GM12878 (cell line): Measurements from ENCODE around the gene KYAT1. TPM values are rescaled to one million over a fixed set of nuclear protein-coding genes. Genes with fewer than 3 reads are reported as not detected.
A peak's percentile ranks its signal among the peaks of the same experiment; 100 is the strongest.

Source experiments
- ASH2L ChIP-seq: fragments of 300-600, 200-600 bp; sonication (generic); IDR thresholded peaks from 2 replicates; pipeline ENCODE4 v1.6.1; 2017; ENCODE audit warnings: low read depth, mild to moderate bottlenecking, borderline replicate concordance
- BMI1 ChIP-seq: fragments of 450-650 bp; IDR thresholded peaks from 2 replicates; pipeline ENCODE4 v1.6.1; 2016; ENCODE audit warnings: mild to moderate bottlenecking, moderate library complexity, borderline replicate concordance
- EP300 ChIP-seq, 2 experiments: fragments of 150-350 bp in 1 of 2; IDR thresholded peaks; 2 replicates each; pipeline ENCODE4 v1.6.1; 2011 to 2012; ENCODE audit warnings: low read depth in 2 of 2, low read length in 2 of 2, borderline replicate concordance in 1 of 2, improper control_type of control experiment in 1 of 2, inconsistent platforms in 1 of 2; ENCODE audit not compliant: control insufficient read depth in 1 of 2
- FOXK2 ChIP-seq: fragments of 450-650 bp; IDR thresholded peaks from 2 replicates; pipeline ENCODE4 v1.6.1; 2017; ENCODE audit warnings: mild to moderate bottlenecking, moderate library complexity
- MYB ChIP-seq: fragments of 150-350 bp; IDR thresholded peaks from 2 replicates; pipeline ENCODE4 v1.6.1; 2014; ENCODE audit warnings: mild to moderate bottlenecking, low read depth, low read length, borderline replicate concordance
- NFXL1 ChIP-seq: fragments of 450-650 bp; IDR thresholded peaks from 2 replicates; pipeline ENCODE4 v1.6.1; 2017; ENCODE audit warnings: antibody characterized with exemption, mild to moderate bottlenecking, borderline replicate concordance
- NFYA ChIP-seq: IDR thresholded peaks from 2 replicates; pipeline ENCODE4 v1.6.1; 2011; ENCODE audit warnings: low read depth, mild to moderate bottlenecking, low read length, improper control_type of control experiment, borderline replicate concordance
- NR2C1 ChIP-seq: fragments of 450-650 bp; IDR thresholded peaks from 2 replicates; pipeline ENCODE4 v1.6.1; 2017; ENCODE audit warnings: antibody characterized with exemption, mild to moderate bottlenecking, moderate library complexity
- RAD21 ChIP-seq: IDR thresholded peaks from 2 replicates; pipeline ENCODE4 v1.6.1; 2011; ENCODE audit warnings: mild to moderate bottlenecking, low read depth, low read length, moderate library complexity; ENCODE audit not compliant: insufficient read depth
- RBBP5 ChIP-seq: fragments of 200-600 bp; sonication (generic); conservative IDR thresholded peaks from 2 replicates; pipeline ENCODE4 v1.6.1; 2016
- RELB ChIP-seq: fragments of 450-650 bp; IDR thresholded peaks from 2 replicates; pipeline ENCODE4 v1.6.1; 2017; ENCODE audit warnings: low read depth, mild to moderate bottlenecking, moderate library complexity
- SMC3 ChIP-seq: IDR thresholded peaks from 2 replicates; pipeline ENCODE4 v1.6.1; 2011; ENCODE audit warnings: low read length, improper control_type of control experiment, borderline replicate concordance
- STAT1 ChIP-seq: fragments of 450-650 bp; conservative IDR thresholded peaks from 2 replicates; pipeline ENCODE4 v1.6.1; 2014; ENCODE audit warnings: antibody characterized with exemption, mild to moderate bottlenecking
- TARDBP ChIP-seq: IDR thresholded peaks from 2 replicates; pipeline ENCODE4 v1.6.1; 2016; ENCODE audit warnings: borderline replicate concordance
- YBX1 ChIP-seq: fragments of 450-650 bp; IDR thresholded peaks from 2 replicates; pipeline ENCODE4 v1.6.1; 2016; ENCODE audit warnings: antibody characterized with exemption
- ZNF24 ChIP-seq: fragments of 450-650 bp; IDR thresholded peaks from 2 replicates; pipeline ENCODE4 v1.6.1; 2017; ENCODE audit warnings: antibody characterized with exemption, mild to moderate bottlenecking
- polyA plus RNA-seq, 11 experiments: library from polyadenylated mRNA; depleted of rRNA in 4 of 11; unstranded in 6 of 11; stranded (reverse) in 5 of 11; fragments of >200 nt; fragmentation: Nextera tagmentation in 4 of 11; fragmentation: Illumina TruSeq in 1 of 11; extraction: Ambion mirVana in 4 of 11; extraction: Trizol in 1 of 11; gene quantifications; 1 replicate in 1 of 11; 2 replicates in 10 of 11; pipeline versions ENCODE4 v1.2.1 to v1.2.3, GENCODE V29; 2011 to 2016; ENCODE audit warnings: inconsistent platforms in 2 of 11, missing spikeins in 2 of 11, low read depth in 1 of 11
- total RNA-seq, 4 experiments: library from RNA; depleted of rRNA in 3 of 4; stranded (reverse); fragments of >200 nt in 3 of 4; fragmentation: Illumina TruSeq in 1 of 4; extraction: Trizol in 1 of 4; gene quantifications; 2 replicates each; pipeline versions ENCODE4 v1.2.1 to v1.2.3, GENCODE V29; 2013 to 2021
- TF ChIP-seq, protein P1 (sequence below): IDR thresholded peaks from 2 replicates; pipeline ENCODE4 v1.6.1; 2011; ENCODE audit warnings: borderline replicate concordance, low read depth, mild to moderate bottlenecking, moderate library complexity, low read length; ENCODE audit not compliant: insufficient read depth, poor library complexity, severe bottlenecking
- TF ChIP-seq, protein P2 (sequence below), 3 experiments: IDR thresholded peaks in 2 of 3; conservative IDR thresholded peaks in 1 of 3; 2 replicates each; pipeline ENCODE4 v1.5.1; 2011; ENCODE audit warnings: low read depth in 3 of 3, low read length in 3 of 3, mild to moderate bottlenecking in 3 of 3, control low read depth in 2 of 3, moderate library complexity in 2 of 3, inconsistent platforms in 1 of 3, mixed read lengths in 1 of 3; ENCODE audit not compliant: control insufficient read depth in 2 of 3, insufficient read depth in 1 of 3; ENCODE audit errors: extremely low read depth in 1 of 3
- TF ChIP-seq, protein P3 (sequence below): IDR thresholded peaks from 2 replicates; pipeline ENCODE4 v1.6.1; 2011; ENCODE audit warnings: low read depth, mild to moderate bottlenecking, low read length, moderate library complexity, borderline replicate concordance; ENCODE audit errors: extremely low read depth
- TF ChIP-seq, protein P4 (sequence below): fragments of 450-650 bp; IDR thresholded peaks from 2 replicates; pipeline ENCODE4 v1.6.1; 2016; ENCODE audit warnings: mild to moderate bottlenecking, moderate library complexity, borderline replicate concordance

The KYAT1 gene
- total and polyA plus RNA-seq, 10 of the 15 experiments (the other 5 are each of a cell fraction or from before 2014, with no cell fraction given), result 5.8 to 15.7 (median 11.4) TPM

DNA sequence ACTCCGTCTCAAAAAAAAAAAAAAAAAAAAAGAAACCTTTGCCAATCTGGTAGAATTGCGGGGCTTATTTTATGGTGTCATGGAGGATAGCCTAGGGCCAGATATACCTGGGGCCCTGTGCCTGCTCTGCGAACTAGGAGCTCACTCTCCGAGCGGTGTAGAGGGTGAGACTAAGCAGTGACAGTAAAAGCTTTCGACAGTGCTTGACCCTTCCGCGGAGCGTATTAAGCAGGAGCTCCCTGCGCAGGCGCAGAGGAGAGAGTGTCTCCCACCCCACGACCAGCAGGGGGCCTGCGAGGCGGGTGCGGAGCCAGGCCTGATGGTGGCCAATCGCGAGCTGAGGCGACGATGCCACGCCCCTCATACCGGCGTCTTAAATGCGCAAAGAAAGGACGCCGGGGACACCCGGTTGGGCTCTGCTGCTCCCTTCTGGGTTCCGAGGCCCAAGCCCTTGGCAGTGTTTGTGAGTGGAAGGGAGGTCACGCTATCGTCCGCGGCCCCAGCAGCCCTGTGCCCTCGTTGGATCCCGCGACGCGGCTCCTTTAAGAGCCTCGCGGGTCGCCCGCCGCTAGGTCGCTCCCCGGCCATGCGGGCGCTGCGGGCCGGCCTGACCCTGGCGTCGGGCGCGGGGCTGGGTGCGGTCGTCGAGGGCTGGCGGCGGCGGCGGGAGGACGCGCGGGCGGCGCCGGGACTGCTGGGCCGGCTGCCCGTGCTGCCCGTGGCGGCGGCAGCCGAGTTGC is 63.5 kb downstream of the KYAT1 start, which contains the start of gene ENDOG (continued):
- no peak for TF ChIP-seq NFXL1
- no peak; the same call in 1 of the 2 replicates for TF ChIP-seq NR2C1
- TF ChIP-seq, protein P1, sequence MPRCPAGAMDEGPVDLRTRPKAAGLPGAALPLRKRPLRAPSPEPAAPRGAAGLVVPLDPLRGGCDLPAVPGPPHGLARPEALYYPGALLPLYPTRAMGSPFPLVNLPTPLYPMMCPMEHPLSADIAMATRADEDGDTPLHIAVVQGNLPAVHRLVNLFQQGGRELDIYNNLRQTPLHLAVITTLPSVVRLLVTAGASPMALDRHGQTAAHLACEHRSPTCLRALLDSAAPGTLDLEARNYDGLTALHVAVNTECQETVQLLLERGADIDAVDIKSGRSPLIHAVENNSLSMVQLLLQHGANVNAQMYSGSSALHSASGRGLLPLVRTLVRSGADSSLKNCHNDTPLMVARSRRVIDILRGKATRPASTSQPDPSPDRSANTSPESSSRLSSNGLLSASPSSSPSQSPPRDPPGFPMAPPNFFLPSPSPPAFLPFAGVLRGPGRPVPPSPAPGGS, result no peak
- no peak for TF ChIP-seq RBBP5
- no peak for TF ChIP-seq MYB
- TF ChIP-seq, protein P2, sequence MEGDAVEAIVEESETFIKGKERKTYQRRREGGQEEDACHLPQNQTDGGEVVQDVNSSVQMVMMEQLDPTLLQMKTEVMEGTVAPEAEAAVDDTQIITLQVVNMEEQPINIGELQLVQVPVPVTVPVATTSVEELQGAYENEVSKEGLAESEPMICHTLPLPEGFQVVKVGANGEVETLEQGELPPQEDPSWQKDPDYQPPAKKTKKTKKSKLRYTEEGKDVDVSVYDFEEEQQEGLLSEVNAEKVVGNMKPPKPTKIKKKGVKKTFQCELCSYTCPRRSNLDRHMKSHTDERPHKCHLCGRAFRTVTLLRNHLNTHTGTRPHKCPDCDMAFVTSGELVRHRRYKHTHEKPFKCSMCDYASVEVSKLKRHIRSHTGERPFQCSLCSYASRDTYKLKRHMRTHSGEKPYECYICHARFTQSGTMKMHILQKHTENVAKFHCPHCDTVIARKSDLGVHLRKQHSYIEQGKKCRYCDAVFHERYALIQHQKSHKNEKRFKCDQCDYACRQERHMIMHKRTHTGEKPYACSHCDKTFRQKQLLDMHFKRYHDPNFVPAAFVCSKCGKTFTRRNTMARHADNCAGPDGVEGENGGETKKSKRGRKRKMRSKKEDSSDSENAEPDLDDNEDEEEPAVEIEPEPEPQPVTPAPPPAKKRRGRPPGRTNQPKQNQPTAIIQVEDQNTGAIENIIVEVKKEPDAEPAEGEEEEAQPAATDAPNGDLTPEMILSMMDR (IDR thresholded peaks at IDR 0.05 in 2 of 3, conservative IDR thresholded peaks at IDR 0.05 in 1 of 3; ENCODE audit: control insufficient read depth in 2 of 3, extremely low read depth in 1 of 3, insufficient read depth in 1 of 3, low read depth in 3 of 3, low read length in 3 of 3), result peak; percentile 92 to 100 (median 99)
- no peak for TF ChIP-seq FOXK2
- no peak for TF ChIP-seq STAT1
- peak; percentile 89 for TF ChIP-seq RELB
- TF ChIP-seq TARDBP, result no peak
- no peak for TF ChIP-seq YBX1
- no peak for TF ChIP-seq BMI1
- no peak for TF ChIP-seq ASH2L
- no peak for TF ChIP-seq EP300 (IDR thresholded peaks at IDR 0.05; ENCODE audit: borderline replicate concordance in 1 of 2, control insufficient read depth in 1 of 2, low read depth in 2 of 2, low read length in 2 of 2)
- peak; percentile 22; the same call in 1 of the 2 replicates for TF ChIP-seq SMC3
- TF ChIP-seq, protein P3, sequence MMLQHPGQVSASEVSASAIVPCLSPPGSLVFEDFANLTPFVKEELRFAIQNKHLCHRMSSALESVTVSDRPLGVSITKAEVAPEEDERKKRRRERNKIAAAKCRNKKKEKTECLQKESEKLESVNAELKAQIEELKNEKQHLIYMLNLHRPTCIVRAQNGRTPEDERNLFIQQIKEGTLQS, result peak; percentile 42; the same call in 1 of the 2 replicates
- TF ChIP-seq RAD21, result peak; percentile 39; the same call in 1 of the 2 replicates
- TF ChIP-seq, protein P4, sequence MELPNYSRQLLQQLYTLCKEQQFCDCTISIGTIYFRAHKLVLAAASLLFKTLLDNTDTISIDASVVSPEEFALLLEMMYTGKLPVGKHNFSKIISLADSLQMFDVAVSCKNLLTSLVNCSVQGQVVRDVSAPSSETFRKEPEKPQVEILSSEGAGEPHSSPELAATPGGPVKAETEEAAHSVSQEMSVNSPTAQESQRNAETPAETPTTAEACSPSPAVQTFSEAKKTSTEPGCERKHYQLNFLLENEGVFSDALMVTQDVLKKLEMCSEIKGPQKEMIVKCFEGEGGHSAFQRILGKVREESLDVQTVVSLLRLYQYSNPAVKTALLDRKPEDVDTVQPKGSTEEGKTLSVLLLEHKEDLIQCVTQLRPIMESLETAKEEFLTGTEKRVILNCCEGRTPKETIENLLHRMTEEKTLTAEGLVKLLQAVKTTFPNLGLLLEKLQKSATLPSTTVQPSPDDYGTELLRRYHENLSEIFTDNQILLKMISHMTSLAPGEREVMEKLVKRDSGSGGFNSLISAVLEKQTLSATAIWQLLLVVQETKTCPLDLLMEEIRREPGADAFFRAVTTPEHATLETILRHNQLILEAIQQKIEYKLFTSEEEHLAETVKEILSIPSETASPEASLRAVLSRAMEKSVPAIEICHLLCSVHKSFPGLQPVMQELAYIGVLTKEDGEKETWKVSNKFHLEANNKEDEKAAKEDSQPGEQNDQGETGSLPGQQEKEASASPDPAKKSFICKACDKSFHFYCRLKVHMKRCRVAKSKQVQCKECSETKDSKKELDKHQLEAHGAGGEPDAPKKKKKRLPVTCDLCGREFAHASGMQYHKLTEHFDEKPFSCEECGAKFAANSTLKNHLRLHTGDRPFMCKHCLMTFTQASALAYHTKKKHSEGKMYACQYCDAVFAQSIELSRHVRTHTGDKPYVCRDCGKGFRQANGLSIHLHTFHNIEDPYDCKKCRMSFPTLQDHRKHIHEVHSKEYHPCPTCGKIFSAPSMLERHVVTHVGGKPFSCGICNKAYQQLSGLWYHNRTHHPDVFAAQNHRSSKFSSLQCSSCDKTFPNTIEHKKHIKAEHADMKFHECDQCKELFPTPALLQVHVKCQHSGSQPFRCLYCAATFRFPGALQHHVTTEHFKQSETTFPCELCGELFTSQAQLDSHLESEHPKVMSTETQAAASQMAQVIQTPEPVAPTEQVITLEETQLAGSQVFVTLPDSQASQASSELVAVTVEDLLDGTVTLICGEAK, result no peak
- no peak for TF ChIP-seq ZNF24
- TF ChIP-seq NFYA, result no peak
